Vagina (tissue), 2 donors: ENCODE data around the gene EIF4H.

Experiments used
- CTCF ChIP-seq, 3 experiments: fragments of 450-650 bp in 2 of 3; fragments of 200-600 bp in 1 of 3; sonication (generic) in 1 of 3; IDR thresholded peaks; one replicate each; pipeline ENCODE4 v1.5.1; 2017 to 2019; ENCODE audit warnings: antibody characterized with exemption in 3 of 3, mild to moderate bottlenecking in 2 of 3, moderate library complexity in 2 of 3
- POLR2A ChIP-seq, 2 donors: fragments of 450-650 bp; IDR thresholded peaks; one replicate each; pipeline ENCODE4 v1.6.1; 2017; ENCODE audit warnings: antibody characterized with exemption in 2 of 2, mild to moderate bottlenecking in 2 of 2, moderate library complexity in 2 of 2
- POLR2AphosphoS5 ChIP-seq, 2 donors: sonication (generic); formaldehyde crosslinking; IDR thresholded peaks; one replicate each; pipeline ENCODE4 v1.9.0; 2017; ENCODE audit warnings: antibody characterized with exemption in 2 of 2, mild to moderate bottlenecking in 2 of 2, low read depth in 1 of 2; ENCODE audit not compliant: insufficient read depth in 1 of 2

- no peak for TF ChIP-seq CTCF (IDR thresholded peaks at IDR 0.05)
- no peak for TF ChIP-seq POLR2A (IDR thresholded peaks at IDR 0.05)
- TF ChIP-seq POLR2AphosphoS5 (IDR thresholded peaks at IDR 0.05; ENCODE audit: insufficient read depth in 1 of 2, low read depth in 1 of 2): no peak
Measured at GRCh38 chr7:74207586-74207985, 33.4 kb downstream of the EIF4H start.
